GM13977 (cell line): ENCODE measurements around the gene C11orf21.

Experiments
- DNase-seq: peaks from one replicate; pipeline ENCODE4 v3.0.0; 2012; ENCODE audit warnings: low spot score
- CTCF ChIP-seq: IDR thresholded peaks from 2 replicates; pipeline ENCODE4 v1.5.1; 2012; ENCODE audit warnings: mild to moderate bottlenecking, control low read depth; ENCODE audit not compliant: insufficient read depth; ENCODE audit errors: extremely low read depth, missing control alignments
- in situ Hi-C: fragments of 300-500 bp; cut with MboI; formaldehyde crosslinking; loops from one replicate; pipeline ENCODE4 v1.12.0; 2022; ENCODE audit warnings: low sequenced_read_pairs, low pct_unique_long_range_greater_than_20kb, mixed read lengths, inconsistent platforms; ENCODE audit not compliant: unreplicated experiment

The C11orf21 gene

GRCh38 chr11:2301631-2302305, at the start of gene C11orf21, which contains the start of gene TSPAN32:
TSS of gene C11orf21 (minus strand) at chr11:2301918. CDS start at chr11:2301808, 110 bp downstream.
TSS of gene TSPAN32 (plus strand) at chr11:2302013. CDS start at chr11:2302150, 137 bp downstream.
- peak; percentile 75 for DNase-seq
- in situ Hi-C loops, result no loop called here
- no peak for TF ChIP-seq CTCF

- DNase-seq, result no peak
- TF ChIP-seq CTCF, result no peak
- in situ Hi-C loops, result no loop called here
Observed at GRCh38 chr11:2348986-2349385, 47.3 kb upstream of the C11orf21 start.

GRCh38 chr11:2347308-2347830, 45.7 kb upstream of the C11orf21 start:
- in situ Hi-C loops, result no loop called here
- DNase-seq, result no peak
- no peak for TF ChIP-seq CTCF

- DNase-seq, result no peak
- in situ Hi-C loops, result no loop called here
- TF ChIP-seq CTCF, result no peak
Observed at GRCh38 chr11:2346586-2347307, 45.0 kb upstream of the C11orf21 start.

GRCh38 chr11:2346014-2346413, 44.3 kb upstream of the C11orf21 start:
- in situ Hi-C loops, result no loop called here
- DNase-seq, result no peak
- no peak for TF ChIP-seq CTCF

- no peak for TF ChIP-seq CTCF
- in situ Hi-C loops, result no loop called here
- no peak for DNase-seq
Observed at GRCh38 chr11:2345050-2345449, 43.3 kb upstream of the C11orf21 start.
